CD14-positive monocyte (primary cell): ENCODE results near the gene C8B. TPM values are rescaled to one million over a fixed set of nuclear protein-coding genes. Genes with fewer than 3 reads are reported as not detected.

ENCODE experiments used
- DNase-seq, 3 donors: peaks; one replicate each; pipeline ENCODE4 v3.0.0-alpha.2; 2011 to 2022
- H2AFZ ChIP-seq: 2 replicates; pipeline ENCODE4 v1.6.0; 2012; ENCODE audit warnings: mild to moderate bottlenecking, low read depth, low read length, inconsistent platforms; ENCODE audit not compliant: insufficient read depth, poor library complexity, severe bottlenecking
- H3K27ac ChIP-seq, 2 donors: 1 replicate in 1 of 2; 2 replicates in 1 of 2; pipeline ENCODE4 v1.5.1; 2012 to 2013; ENCODE audit warnings: low read length in 2 of 2, control low read depth in 1 of 2, inconsistent platforms in 1 of 2, low read depth in 1 of 2, mild to moderate bottlenecking in 1 of 2
- H3K27me3 ChIP-seq, 2 donors: one replicate each; pipeline versions ENCODE4 v1.6.0 to v1.6.1; 2011 to 2013; ENCODE audit warnings: low read length in 2 of 2; ENCODE audit not compliant: control insufficient read depth in 2 of 2, insufficient read depth in 2 of 2
- H3K36me3 ChIP-seq, 2 donors: replicated peaks in 1 of 2; 1 replicate in 1 of 2; 2 replicates in 1 of 2; pipeline versions ENCODE4 v1.5.1 to v1.6.1; 2012 to 2013; ENCODE audit warnings: low read length in 2 of 2, control low read depth in 1 of 2, inconsistent platforms in 1 of 2, mild to moderate bottlenecking in 1 of 2; ENCODE audit not compliant: insufficient read depth in 2 of 2, control insufficient read depth in 1 of 2
- H3K4me1 ChIP-seq, 2 donors: 1 replicate in 1 of 2; 2 replicates in 1 of 2; pipeline versions ENCODE4 v1.5.1 to v1.6.1; 2012 to 2013; ENCODE audit warnings: low read length in 2 of 2, control low read depth in 1 of 2, inconsistent platforms in 1 of 2, mild to moderate bottlenecking in 1 of 2, moderate library complexity in 1 of 2; ENCODE audit not compliant: insufficient read depth in 2 of 2, control insufficient read depth in 1 of 2
- H3K4me2 ChIP-seq: replicated peaks from 2 replicates; pipeline ENCODE3; 2012; ENCODE audit warnings: low read length, moderate library complexity, mild to moderate bottlenecking; ENCODE audit not compliant: poor library complexity, severe bottlenecking; ENCODE audit errors: extremely low read depth
- H3K4me3 ChIP-seq, 3 experiments: fragments of 200-600 bp in 1 of 3; sonication (generic) in 1 of 3; replicated peaks in 1 of 3; 1 replicate in 2 of 3; 2 replicates in 1 of 3; pipeline ENCODE4 v1.5.1; 2011 to 2013; ENCODE audit warnings: low read length in 3 of 3, mild to moderate bottlenecking in 3 of 3, control low read depth in 2 of 3, low read depth in 2 of 3, inconsistent platforms in 1 of 3, moderate library complexity in 1 of 3
- H3K79me2 ChIP-seq: 2 replicates; pipeline ENCODE4 v1.6.0; 2012; ENCODE audit warnings: mild to moderate bottlenecking, control low read depth, inconsistent platforms, low read length, moderate library complexity; ENCODE audit not compliant: insufficient read depth
- H3K9ac ChIP-seq: 2 replicates; pipeline ENCODE4 v1.6.0; 2017; ENCODE audit warnings: low read length, mild to moderate bottlenecking; ENCODE audit not compliant: insufficient read depth, poor library complexity, severe bottlenecking
- H3K9me3 ChIP-seq, 2 donors: replicated peaks in 1 of 2; 1 replicate in 1 of 2; 2 replicates in 1 of 2; pipeline versions ENCODE4 v1.5.1 to v1.6.1; 2012 to 2013; ENCODE audit warnings: low read length in 2 of 2, control low read depth in 1 of 2; ENCODE audit not compliant: control insufficient read depth in 1 of 2, insufficient read depth in 1 of 2
- H4K20me1 ChIP-seq: 2 replicates; pipeline ENCODE4 v1.6.0; 2012; ENCODE audit warnings: mild to moderate bottlenecking, low read length, control low read depth, moderate library complexity; ENCODE audit not compliant: insufficient read depth
- H3K27ac Mint-ChIP-seq, 7 donors: one replicate each; pipeline ENCODE4 v1.8.0; 2020; ENCODE audit warnings: mild to moderate bottlenecking in 7 of 7, mixed read lengths in 7 of 7, moderate library complexity in 6 of 7, inconsistent platforms in 2 of 7
- H3K27me3 Mint-ChIP-seq, 3 donors: one replicate each; pipeline ENCODE4 v1.8.0; 2021 to 2022; ENCODE audit warnings: low read depth in 3 of 3, mild to moderate bottlenecking in 3 of 3, mixed read lengths in 3 of 3, moderate library complexity in 3 of 3, inconsistent platforms in 1 of 3
- H3K36me3 Mint-ChIP-seq, 2 donors: one replicate each; pipeline ENCODE4 v1.8.0; 2020; ENCODE audit warnings: mixed read lengths in 2 of 2, inconsistent platforms in 1 of 2, mild to moderate bottlenecking in 1 of 2
- H3K4me1 Mint-ChIP-seq: one replicate; pipeline ENCODE4 v1.8.0; 2020; ENCODE audit warnings: mild to moderate bottlenecking, mixed read lengths
- H3K4me3 Mint-ChIP-seq, 2 donors: one replicate each; pipeline ENCODE4 v1.8.0; 2020; ENCODE audit warnings: mild to moderate bottlenecking in 2 of 2, mixed read lengths in 2 of 2, moderate library complexity in 1 of 2
- H3K9me3 Mint-ChIP-seq, 7 donors: one replicate each; pipeline ENCODE4 v1.8.0; 2020 to 2022; ENCODE audit warnings: mixed read lengths in 7 of 7, mild to moderate bottlenecking in 6 of 7, moderate library complexity in 6 of 7, inconsistent platforms in 2 of 7
- WGBS: methylation state at CpG from one replicate; pipeline ENCODE4 v1.1.5; 2013; ENCODE audit warnings: missing lambda C conversion rate; ENCODE audit not compliant: insufficient coverage; 5-methylcytosine and 5-hydroxymethylcytosine counted together
- intact Hi-C, 2 donors: fragments of 100-400 bp; cut with micrococcal nuclease; formaldehyde crosslinking; loops; one replicate each; pipeline versions ENCODE4 v1.15.0 to v1.15.1; 2023
- polyA plus RNA-seq, 3 donors: library from polyadenylated mRNA; depleted of rRNA in 1 of 3; unstranded in 2 of 3; stranded (reverse) in 1 of 3; fragments of 300-500 nt in 2 of 3; fragments of >200 nt in 1 of 3; fragmentation: Illumina TruSeq in 2 of 3; gene quantifications; 1 replicate in 2 of 3; 2 replicates in 1 of 3; pipeline ENCODE4 v1.2.3, GENCODE V29; 2012 to 2021
- TF ChIP-seq, protein P1 (sequence below): fragments of 200-600 bp; IDR thresholded peaks from one replicate; pipeline ENCODE4 v1.8.0; 2022; ENCODE audit warnings: antibody characterized with exemption, mild to moderate bottlenecking

C8B gene
- polyA plus RNA-seq, 3 donors = not detected

DNA sequence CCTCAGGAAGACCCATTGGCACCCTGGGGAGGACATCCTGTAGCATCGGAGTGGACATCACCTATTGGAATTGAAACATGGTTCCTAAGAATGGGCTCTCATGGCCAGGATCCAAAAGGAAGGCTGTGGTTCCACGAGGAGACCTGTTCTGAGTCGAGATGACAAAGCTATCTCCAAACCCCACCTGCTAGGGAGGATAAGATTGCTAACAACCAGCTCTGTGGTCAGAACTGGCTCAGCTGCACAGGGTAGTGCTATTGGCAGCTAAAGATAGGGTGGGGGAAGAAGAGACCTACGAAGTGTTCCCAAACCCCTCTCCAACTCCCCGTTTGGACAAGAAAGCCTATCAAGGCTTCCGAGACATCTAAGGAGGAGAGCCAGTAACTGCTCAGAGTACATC is 17.7 kb upstream of the C8B start:
- Histone ChIP-seq H3K36me3 (no peaks in the 10 kb centered on the region), H3K4me2 (no peak overlapping the region), H3K27ac (no peak overlapping the region), H3K4me3 (no peak overlapping the region), H4K20me1 (no peaks in the 10 kb centered on the region), H3K9ac (no peak overlapping the region), H3K9me3 (no peaks in the 10 kb centered on the region), H2AFZ (no peak overlapping the region), H3K4me1 (no peaks in the 10 kb centered on the region), H3K79me2 (no peaks in the 10 kb centered on the region), H3K27me3 (no peaks in the 10 kb centered on the region)
- H3K4me3 Mint-ChIP-seq = no peak overlapping the region
- H3K36me3 Mint-ChIP-seq = no peaks in the 10 kb centered on the region
- TF ChIP-seq, protein P1, sequence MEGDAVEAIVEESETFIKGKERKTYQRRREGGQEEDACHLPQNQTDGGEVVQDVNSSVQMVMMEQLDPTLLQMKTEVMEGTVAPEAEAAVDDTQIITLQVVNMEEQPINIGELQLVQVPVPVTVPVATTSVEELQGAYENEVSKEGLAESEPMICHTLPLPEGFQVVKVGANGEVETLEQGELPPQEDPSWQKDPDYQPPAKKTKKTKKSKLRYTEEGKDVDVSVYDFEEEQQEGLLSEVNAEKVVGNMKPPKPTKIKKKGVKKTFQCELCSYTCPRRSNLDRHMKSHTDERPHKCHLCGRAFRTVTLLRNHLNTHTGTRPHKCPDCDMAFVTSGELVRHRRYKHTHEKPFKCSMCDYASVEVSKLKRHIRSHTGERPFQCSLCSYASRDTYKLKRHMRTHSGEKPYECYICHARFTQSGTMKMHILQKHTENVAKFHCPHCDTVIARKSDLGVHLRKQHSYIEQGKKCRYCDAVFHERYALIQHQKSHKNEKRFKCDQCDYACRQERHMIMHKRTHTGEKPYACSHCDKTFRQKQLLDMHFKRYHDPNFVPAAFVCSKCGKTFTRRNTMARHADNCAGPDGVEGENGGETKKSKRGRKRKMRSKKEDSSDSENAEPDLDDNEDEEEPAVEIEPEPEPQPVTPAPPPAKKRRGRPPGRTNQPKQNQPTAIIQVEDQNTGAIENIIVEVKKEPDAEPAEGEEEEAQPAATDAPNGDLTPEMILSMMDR = no peak
- WGBS = 86% methylated on average over 1 of the region's 6 CpGs
- DNase-seq = no peak
- no peaks in the 10 kb centered on the region for H3K4me1 Mint-ChIP-seq
- H3K9me3 Mint-ChIP-seq = peaks cover 0 to 5% (median 0%) of the 10 kb centered on the region in 7 donors
- intact Hi-C loops = no loop called here
- H3K27ac Mint-ChIP-seq = no peak overlapping the region
- H3K27me3 Mint-ChIP-seq = peaks cover 0 to 7% (median 6%) of the 10 kb centered on the region in 3 donors

DNA sequence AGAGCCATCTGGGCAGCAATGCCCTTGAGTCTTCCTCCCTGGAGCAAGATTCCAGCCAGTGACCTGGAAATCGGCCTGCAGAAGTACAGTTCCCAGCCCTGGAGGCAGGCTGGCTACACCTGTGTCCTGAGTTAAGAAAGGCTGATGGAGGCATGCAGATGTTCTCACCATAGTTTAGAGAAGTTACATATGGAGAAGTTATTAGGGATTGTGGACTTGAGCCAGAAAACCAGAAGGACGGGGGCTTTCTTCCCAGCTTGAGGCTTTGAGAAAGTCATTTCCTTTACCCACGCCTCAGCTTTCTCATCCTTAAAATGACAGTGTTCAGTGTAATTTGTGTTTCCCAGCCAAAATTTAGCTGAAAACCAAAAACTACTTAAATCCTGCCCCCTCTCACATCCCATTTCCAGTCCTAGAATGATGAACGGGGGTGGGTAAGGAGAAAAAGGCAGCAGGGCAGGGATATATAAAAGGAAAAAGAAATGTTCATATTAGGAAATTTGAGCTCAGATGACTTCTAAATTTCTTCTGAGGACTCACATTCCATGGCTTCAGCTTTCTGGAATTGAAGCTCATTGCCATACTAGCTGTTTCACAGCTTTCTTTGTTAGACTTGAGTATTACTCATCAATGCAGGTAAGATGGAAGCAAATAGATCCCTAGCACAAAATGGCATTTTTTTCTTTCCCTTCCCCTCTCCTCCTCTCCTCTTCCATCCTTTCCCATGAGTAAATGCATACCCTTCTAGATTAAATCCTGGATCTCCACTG is 14.4 kb upstream of the C8B start:
- DNase-seq = no peak
- Histone ChIP-seq H3K4me3 (no peak overlapping the region), H3K9me3 (no peaks in the 10 kb centered on the region), H3K79me2 (no peaks in the 10 kb centered on the region), H3K36me3 (no peaks in the 10 kb centered on the region), H3K27ac (no peak overlapping the region), H3K9ac (no peak overlapping the region), H2AFZ (no peak overlapping the region), H3K4me1 (no peaks in the 10 kb centered on the region), H3K4me2 (no peak overlapping the region), H4K20me1 (no peaks in the 10 kb centered on the region), H3K27me3 (no peaks in the 10 kb centered on the region)
- H3K9me3 Mint-ChIP-seq = peaks cover 0 to 7% (median 2%) of the 10 kb centered on the region in 7 donors
- H3K27ac Mint-ChIP-seq = no peak overlapping the region
- H3K4me1 Mint-ChIP-seq = no peaks in the 10 kb centered on the region
- peaks cover 0 to 8% (median 7%) of the 10 kb centered on the region in 3 donors for H3K27me3 Mint-ChIP-seq
- intact Hi-C loops = no loop called here
- WGBS = 90% methylated on average over 1 of the region's 4 CpGs
- TF ChIP-seq, protein P1 = no peak
- no peak overlapping the region for H3K4me3 Mint-ChIP-seq
- H3K36me3 Mint-ChIP-seq = no peaks in the 10 kb centered on the region
